GM12875 (cell line): Measurements from ENCODE around the gene TRAF3.
"Not testable (repeated sequence)": the region's sequence is repeated elsewhere in the genome, so short reads cannot be mapped to it uniquely, and the experiment has no call there.

ENCODE experiments used
- H3K4me3 ChIP-seq: one replicate; pipeline ENCODE4 v1.5.1; 2011; ENCODE audit warnings: low read depth, low read length, control low read depth
- TF ChIP-seq, protein P1 (sequence below): IDR thresholded peaks from 2 replicates; pipeline ENCODE4 v1.5.1; 2011; ENCODE audit warnings: low read depth, mild to moderate bottlenecking, control low read depth, inconsistent platforms, low read length, moderate library complexity, borderline replicate concordance; ENCODE audit not compliant: insufficient read depth

Gene TRAF3

DNA sequence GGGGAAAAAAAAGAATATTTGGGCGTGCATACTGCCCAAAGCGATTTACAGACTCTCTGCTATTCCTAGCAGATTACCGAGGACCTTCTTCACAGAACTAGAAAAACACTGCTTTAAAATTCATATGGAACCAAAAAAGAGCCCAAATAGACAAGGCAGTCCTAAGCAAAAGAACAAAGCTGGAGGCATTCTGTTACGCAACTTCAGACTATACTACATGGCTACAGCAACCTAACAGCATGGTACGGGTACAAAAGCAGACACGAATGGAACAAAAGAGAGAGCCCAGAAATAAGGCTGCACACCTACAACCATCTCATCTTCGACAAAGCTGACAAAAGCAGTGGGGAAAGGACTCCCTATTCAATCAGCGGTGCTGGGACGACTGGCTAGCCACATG is 56.7 kb downstream of the TRAF3 start:
- H3K4me3 ChIP-seq = no peak overlapping the region
- TF ChIP-seq, protein P1, sequence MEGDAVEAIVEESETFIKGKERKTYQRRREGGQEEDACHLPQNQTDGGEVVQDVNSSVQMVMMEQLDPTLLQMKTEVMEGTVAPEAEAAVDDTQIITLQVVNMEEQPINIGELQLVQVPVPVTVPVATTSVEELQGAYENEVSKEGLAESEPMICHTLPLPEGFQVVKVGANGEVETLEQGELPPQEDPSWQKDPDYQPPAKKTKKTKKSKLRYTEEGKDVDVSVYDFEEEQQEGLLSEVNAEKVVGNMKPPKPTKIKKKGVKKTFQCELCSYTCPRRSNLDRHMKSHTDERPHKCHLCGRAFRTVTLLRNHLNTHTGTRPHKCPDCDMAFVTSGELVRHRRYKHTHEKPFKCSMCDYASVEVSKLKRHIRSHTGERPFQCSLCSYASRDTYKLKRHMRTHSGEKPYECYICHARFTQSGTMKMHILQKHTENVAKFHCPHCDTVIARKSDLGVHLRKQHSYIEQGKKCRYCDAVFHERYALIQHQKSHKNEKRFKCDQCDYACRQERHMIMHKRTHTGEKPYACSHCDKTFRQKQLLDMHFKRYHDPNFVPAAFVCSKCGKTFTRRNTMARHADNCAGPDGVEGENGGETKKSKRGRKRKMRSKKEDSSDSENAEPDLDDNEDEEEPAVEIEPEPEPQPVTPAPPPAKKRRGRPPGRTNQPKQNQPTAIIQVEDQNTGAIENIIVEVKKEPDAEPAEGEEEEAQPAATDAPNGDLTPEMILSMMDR = no peak

DNA sequence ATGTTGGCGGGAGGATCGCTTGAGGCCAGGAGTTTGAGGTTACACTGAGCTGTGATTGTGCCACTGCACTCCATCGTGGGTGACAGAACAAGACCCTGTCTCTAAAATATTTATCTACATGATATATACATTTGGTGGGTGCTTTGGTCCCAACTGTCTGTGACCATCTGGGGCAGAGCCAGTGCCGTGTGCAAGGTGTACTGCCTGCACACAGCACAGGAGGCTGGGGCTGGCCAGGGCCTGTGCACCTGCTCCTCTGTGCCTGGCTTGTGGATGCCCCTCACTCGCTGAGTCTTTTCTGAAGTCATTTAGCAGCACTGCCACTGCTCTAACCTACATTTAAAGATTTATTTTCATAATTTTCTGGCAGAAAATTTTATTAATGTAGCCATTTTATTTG is 58.7 kb downstream of the TRAF3 start:
- TF ChIP-seq, protein P1 = no peak
- H3K4me3 ChIP-seq = no peak overlapping the region

DNA sequence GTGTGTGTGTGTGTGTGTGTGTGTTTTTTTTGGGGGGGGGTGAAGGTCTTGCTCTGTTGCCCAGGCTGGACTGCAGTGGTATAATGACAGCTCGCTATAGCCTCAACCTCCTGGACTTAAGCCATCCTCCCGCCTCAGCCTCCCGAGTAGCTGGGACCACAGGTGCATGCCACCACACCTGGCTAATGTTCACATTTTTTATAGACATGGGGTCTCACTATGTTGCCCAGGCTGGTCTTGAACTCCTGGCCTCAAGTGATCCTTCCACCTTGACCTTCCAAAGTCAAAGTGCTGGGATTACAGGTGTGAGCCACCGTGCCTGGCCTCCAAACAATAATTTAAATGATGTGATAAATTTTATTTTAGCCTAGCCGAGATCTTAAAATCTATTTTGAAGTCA is 59.9 kb downstream of the TRAF3 start:
- not testable (repeated sequence) for H3K4me3 ChIP-seq

DNA sequence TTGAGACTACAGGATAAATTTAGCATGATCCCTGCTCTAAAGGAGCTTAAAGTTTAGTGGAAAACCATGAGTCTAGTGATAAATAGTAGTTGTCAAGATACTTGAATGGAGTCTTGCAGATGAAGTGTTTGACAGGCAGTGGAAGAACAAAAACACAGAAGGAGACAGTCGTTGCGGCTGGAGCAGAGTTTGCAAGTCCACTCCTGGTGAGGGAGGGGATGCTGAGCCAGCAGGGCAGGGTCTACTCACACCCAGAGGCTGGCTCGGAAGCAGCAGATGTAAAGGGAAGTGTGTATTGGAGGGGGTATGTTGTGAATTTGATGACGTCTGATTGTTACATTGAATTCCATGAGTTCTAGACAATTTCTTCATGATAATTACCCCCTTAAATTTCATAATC is 61.3 kb downstream of the TRAF3 start:
- no peak overlapping the region for H3K4me3 ChIP-seq
- TF ChIP-seq, protein P1 = no peak

DNA sequence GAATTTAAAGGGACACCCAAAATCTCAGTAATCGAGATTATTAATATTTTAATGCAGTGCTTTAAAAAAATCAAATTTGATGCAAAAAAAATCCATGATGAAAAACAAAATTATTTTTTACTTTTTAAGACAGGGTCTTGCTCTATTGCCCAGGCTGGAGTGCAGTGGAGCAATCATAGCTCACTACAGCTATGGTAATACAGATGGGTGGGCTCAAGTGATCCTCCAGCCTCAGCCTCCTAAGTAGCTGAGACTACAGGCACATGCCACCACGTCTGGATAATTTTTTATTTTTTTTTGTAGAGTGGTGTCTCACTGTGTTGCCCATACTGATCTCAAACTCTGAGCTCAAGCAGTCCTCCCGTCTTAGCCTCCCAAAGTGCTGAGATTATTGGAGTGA is 62.9 kb downstream of the TRAF3 start:
- TF ChIP-seq, protein P1 = no peak

DNA sequence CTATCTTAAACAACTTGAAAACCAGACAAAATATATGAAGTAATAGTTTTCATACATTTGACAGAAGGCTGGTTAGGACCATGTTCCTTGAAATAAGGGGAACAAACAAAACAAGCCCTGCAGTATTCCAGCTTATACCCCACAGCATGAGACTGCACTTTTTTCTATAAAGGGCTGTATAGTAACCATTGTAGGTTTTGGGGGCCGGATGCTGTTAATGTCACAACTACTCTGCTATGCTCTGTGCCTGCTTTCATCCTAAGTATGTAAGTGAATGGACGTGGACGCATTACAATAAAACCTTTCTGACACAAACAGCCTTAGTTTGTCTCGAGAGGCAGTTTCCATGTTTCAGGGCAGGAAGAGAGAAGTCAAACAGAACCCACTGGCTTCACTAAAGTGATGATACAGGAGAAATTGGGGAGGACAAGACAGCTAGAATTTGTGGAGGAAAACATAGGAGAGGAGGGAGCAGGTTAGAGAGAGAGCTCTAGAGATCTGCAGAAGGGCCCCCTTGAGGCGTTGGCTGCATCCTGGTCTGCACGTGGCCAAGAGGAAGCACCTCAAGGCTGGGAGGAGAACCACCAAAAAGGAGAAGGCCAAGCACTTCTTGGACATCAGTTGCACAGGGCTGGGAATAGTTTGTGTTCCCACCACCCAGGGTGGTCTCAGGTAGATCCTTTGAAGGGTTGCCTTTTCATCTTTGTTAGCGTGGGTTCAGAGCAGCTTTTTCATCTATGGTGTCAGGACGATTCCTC is 63.7 kb downstream of the TRAF3 start:
- H3K4me3 ChIP-seq = no peak overlapping the region
- TF ChIP-seq, protein P1 = no peak

More for the DNA sequence above, 62.9 kb downstream of the TRAF3 start:
- H3K4me3 ChIP-seq = no peak overlapping the region

DNA sequence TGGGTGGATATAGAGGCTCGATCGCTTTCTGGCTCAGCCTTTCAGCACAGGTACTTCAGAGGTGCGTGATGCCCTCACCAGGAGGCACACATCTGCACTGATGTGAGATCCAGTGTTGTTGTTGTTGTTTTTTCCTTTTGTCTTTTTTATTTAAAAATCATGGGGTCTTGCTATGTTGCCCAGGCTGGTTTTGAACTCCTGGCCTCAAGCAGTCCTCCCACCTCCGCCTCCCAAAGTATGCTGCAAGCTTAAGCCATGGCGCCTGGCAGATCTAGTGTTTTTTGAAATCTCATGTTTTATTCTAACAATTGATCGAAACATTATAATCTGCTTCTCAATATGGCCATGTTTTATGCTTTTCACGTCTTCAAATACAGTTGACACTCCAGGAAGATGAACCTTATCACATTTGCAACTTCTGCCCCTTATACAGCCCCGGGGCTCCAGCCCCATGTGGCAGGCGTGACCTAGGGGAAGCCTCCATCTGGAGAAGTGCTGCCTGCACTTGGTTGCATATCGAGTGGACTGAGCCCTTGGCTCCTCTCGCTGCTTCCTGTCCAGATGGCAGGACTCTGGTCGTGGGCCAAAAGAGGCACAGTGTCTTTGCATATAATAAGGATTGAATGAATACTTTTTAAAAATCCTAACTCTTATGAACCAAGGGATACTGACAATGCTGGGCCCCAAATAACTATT is 71.7 kb downstream of the TRAF3 start:
- H3K4me3 ChIP-seq = no peak overlapping the region
- TF ChIP-seq, protein P1 = no peak
